Neural progenitor cell (in vitro differentiated cells): Measurements from ENCODE around the gene SLC2A13.

Source experiments
- CTCF ChIP-seq: fragments of 200-600 bp; sonication (generic); IDR thresholded peaks from 2 replicates; pipeline ENCODE4 v1.5.1; 2017; ENCODE audit warnings: antibody characterized with exemption, mild to moderate bottlenecking
- EZH2 ChIP-seq: fragments of 200-600 bp; sonication (generic); IDR thresholded peaks from 2 replicates; pipeline ENCODE4 v1.6.1; 2017; ENCODE audit warnings: antibody characterized with exemption, mild to moderate bottlenecking, moderate library complexity

DNA sequence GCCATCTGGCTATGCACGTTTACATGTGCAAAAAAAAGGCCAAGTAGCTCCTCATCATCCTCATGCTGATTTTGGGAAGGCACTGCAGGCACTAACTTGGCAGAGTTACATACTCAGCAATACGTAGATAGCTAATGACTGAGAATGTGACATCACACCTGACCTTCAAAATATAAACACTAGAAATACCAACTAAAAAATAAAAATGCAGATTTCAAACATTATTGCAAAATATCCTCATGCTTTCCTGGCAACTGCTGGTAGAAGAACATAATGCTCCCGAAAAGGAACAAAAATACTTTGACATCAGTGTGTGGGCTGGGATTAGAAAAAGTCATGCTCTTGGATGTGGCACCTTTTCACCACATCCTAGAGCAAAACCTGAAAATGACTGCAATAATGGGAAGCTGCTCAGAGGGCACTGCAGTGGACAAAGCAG is 333.0 kb downstream of the SLC2A13 start:
- TF ChIP-seq CTCF (no peak), EZH2 (no peak)
